Germinal center (tissue), 1 donor: ENCODE measurements around the gene MAP7D1.
"Not testable (repeated sequence)": the region's sequence is repeated elsewhere in the genome, so short reads cannot be mapped to it uniquely, and the experiment has no call there.

ENCODE experiments used
- DNase-seq: peaks from one replicate; pipeline ENCODE4 v3.0.0; 2012; ENCODE audit warnings: mixed read lengths, low spot score

The MAP7D1 gene

GRCh38 chr1:36151845-36152203, 4.1 kb upstream of the MAP7D1 start:
- DNase-seq: no peak

GRCh38 chr1:36153476-36153875, 2.5 kb upstream of the MAP7D1 start:
- DNase-seq: no peak

GRCh38 chr1:36154335-36154734, 1.6 kb upstream of the MAP7D1 start:
- DNase-seq: no peak

- DNase-seq: no peak
Observed at GRCh38 chr1:36154765-36155407, 1.1 kb upstream of the MAP7D1 start.

- peak; percentile 53 for DNase-seq
Observed at GRCh38 chr1:36156329-36157114, 562 bp downstream of the MAP7D1 start.

GRCh38 chr1:36157115-36157903, 1.3 kb downstream of the MAP7D1 start:
- DNase-seq: no peak

GRCh38 chr1:36157973-36158826, 2.2 kb downstream of the MAP7D1 start:
- no peak for DNase-seq

GRCh38 chr1:36158827-36159252, 2.9 kb downstream of the MAP7D1 start:
- not testable (repeated sequence) for DNase-seq

- DNase-seq: no peak
Observed at GRCh38 chr1:36159614-36160387, 3.8 kb downstream of the MAP7D1 start.

GRCh38 chr1:36160388-36160948, 4.5 kb downstream of the MAP7D1 start:
- no peak for DNase-seq

- DNase-seq: peak; percentile 52
Observed at GRCh38 chr1:36160949-36161485, 5.1 kb downstream of the MAP7D1 start.

- DNase-seq: peak; percentile 77
Observed at GRCh38 chr1:36161641-36162531, 5.9 kb downstream of the MAP7D1 start.

- DNase-seq: no peak
Observed at GRCh38 chr1:36162680-36163239, 6.8 kb downstream of the MAP7D1 start.

GRCh38 chr1:36163426-36163825, 7.5 kb downstream of the MAP7D1 start:
- DNase-seq: no peak

- no peak for DNase-seq
Observed at GRCh38 chr1:36164361-36164760, 8.4 kb downstream of the MAP7D1 start.

GRCh38 chr1:36165145-36165544, 9.2 kb downstream of the MAP7D1 start:
- no peak for DNase-seq

- no peak for DNase-seq
Observed at GRCh38 chr1:36166136-36166535, 10.2 kb downstream of the MAP7D1 start.

- DNase-seq: no peak
Observed at GRCh38 chr1:36166938-36167905, 11.3 kb downstream of the MAP7D1 start.
